Subcutaneous adipose tissue (tissue), 4 donors: Measurements from ENCODE around the gene TMEM233. TPM values are rescaled to one million over a fixed set of nuclear protein-coding genes. Genes with fewer than 3 reads are reported as not detected.

Experiments
- total RNA-seq, 4 donors: library from RNA; depleted of rRNA; stranded (reverse); fragments of >200 nt; gene quantifications; one replicate each; pipeline ENCODE4 v1.1.0, GENCODE V29; 2016
- TF ChIP-seq, protein P1 (sequence below): fragments of 450-650 bp; IDR thresholded peaks from one replicate; pipeline ENCODE4 v1.5.1; 2016; ENCODE audit warnings: low read depth, mild to moderate bottlenecking, control low read depth, antibody characterized with exemption, moderate library complexity

The TMEM233 gene
- total RNA-seq, 4 donors from 2014 or later = 0.17 to 0.82 (median 0.41) TPM

DNA sequence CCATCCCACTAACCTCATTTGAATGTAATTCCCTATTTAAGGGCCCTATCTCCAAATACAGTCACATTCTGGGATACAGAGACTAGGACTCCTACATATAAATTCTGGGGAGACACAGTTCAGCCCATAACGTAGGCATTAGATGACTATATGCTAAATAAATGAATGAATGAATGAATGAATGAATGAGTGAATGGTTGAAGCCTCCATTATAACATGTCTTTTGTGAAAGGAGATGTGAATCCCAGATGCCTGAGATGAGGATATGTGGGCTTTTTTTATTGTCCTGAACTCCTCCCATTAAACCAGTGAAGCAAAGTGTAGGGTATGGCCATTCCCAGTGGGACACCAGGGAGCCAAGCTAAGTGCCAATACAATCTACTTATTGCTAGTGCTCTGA lies 20.5 kb upstream of the TMEM233 start:
- TF ChIP-seq, protein P1, sequence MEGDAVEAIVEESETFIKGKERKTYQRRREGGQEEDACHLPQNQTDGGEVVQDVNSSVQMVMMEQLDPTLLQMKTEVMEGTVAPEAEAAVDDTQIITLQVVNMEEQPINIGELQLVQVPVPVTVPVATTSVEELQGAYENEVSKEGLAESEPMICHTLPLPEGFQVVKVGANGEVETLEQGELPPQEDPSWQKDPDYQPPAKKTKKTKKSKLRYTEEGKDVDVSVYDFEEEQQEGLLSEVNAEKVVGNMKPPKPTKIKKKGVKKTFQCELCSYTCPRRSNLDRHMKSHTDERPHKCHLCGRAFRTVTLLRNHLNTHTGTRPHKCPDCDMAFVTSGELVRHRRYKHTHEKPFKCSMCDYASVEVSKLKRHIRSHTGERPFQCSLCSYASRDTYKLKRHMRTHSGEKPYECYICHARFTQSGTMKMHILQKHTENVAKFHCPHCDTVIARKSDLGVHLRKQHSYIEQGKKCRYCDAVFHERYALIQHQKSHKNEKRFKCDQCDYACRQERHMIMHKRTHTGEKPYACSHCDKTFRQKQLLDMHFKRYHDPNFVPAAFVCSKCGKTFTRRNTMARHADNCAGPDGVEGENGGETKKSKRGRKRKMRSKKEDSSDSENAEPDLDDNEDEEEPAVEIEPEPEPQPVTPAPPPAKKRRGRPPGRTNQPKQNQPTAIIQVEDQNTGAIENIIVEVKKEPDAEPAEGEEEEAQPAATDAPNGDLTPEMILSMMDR = no peak

DNA sequence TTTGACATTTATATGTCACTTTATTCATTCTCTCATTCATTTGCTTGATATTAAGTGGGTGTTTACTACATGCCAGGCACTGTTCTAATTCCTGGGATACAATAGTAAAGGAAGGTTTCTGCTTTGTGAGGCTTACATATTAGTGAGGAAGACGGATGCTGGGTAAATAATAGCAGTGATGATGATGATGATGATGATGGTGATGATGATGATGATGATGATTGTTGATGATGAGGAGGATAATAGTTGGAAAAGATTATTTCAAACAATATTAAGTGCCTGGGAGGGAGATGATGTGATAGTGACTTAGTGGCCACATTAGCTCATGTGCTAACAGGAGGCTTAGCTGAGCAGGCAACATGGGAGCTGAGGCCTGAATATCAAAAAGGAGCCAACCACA lies 19.3 kb upstream of the TMEM233 start:
- TF ChIP-seq, protein P1 = no peak

DNA sequence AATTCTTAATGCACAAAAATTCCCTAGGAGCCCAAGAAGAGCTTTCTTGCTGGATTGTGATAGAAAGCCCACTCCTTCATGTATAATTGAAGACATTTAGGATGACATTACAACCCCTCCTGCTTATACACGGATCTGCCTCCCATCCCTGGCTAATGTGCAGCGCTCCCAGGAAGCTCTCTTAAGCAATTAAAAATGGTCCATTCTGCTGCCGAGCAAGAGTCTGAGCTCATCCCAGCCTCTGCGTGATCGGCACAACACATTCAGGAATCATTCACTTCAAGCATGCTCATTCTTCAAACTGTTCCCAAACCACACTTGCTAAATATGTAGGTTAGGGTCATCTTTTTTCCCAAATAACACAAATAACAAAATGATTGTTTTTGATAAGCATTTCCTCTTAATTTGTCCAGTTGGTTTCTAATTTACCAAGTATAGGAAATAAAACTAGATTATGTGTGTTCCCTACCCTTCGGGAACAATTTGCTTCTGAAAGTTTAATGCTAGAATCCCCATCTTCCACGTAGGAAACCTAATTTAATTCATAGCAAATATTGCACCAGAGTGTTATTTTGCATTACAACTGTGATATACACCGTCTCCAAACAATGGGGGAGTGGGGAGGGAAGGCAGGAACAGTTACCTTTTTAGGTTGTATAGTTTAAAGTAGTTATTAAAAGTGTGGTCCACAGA lies 17.3 kb upstream of the TMEM233 start:
- TF ChIP-seq, protein P1 = no peak

DNA sequence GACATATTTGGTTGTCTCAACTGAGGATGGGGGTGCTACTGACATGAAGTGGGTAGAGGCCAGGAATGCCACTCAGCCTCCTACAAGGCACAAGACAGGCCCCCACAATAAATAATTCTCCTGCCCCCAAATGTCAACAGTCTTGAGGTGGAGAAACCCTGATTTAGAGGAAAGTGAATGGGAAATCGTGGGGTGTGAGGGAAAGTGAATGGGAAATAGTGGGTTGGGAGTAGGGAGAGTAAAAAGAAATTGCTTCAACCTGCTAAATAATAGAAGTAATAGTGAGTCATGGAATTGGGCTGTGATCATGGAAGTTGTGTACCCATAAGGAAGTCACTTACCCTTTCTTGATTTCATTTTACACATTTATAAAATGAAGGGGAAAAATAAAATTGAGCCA lies 16.7 kb upstream of the TMEM233 start:
- TF ChIP-seq, protein P1 = no peak

DNA sequence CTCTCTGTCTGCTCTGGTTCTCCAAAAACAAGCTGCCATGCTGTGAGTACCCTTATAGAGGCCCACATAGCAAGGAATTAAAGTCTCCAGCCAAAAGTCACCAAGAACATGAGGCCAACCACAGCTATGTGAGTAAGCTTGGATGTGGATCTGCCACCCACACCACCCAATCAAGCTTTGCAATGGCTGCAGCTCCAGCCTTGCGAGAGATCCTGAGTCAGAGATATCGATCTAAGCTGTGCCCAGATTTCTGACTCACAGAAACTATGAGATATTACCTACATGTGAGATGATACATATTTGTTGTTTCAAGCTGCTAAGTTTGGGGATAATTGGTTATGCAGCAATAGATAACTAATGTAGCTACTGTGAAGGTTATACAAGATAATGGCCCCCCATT lies 15.5 kb upstream of the TMEM233 start:
- TF ChIP-seq, protein P1 = no peak

DNA sequence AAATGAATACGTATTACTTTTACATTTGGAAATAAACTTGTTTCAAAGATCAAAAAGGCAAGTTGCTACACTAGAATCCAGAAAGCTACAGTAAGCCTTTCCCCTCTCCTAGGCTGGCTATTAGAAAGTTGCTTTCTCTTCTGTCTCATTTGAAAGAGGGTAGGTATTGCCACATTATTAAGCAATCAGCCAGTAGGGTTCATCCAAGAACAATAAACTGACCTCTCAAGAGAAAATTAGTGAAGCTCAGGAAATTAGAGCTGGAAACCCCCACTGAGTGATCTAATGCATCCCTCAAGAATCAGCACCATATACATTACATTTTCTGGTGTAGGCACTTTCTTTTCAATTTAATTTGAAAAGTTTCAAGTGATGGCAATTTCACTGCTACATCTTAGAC lies 4.5 kb upstream of the TMEM233 start:
- TF ChIP-seq, protein P1 = no peak

DNA sequence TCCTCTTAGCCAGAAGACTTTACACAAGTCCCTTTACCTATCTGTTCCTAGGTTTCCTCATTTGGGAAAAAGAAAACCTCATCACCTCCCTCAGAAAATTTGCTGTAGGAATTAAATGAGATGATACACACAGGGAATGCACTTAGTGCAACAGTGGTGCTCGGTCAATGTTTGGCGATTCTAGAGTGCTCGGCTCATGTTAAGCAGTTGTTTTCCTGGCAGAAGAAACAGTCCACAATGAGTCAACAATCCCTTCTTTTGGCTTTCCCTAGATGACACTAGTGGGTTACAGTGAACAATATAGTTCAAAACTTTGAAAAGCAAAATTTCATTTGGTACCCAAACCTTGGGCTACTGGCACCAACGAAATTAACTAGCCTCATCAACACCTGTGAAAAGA lies 3.9 kb upstream of the TMEM233 start:
- TF ChIP-seq, protein P1 = no peak
